Measurements from ENCODE around the gene ALDH3B2. TPM values are rescaled to one million over a fixed set of nuclear protein-coding genes. Genes with fewer than 3 reads are reported as not detected.

ALDH3B2 gene
- total RNA-seq, 1 donor from 2014 or later = not detected

GRCh38 chr11:67675058-67675747 lies 780 bp upstream of the ALDH3B2 start:
- no peaks in the 10 kb centered on the region for H3K4me1 ChIP-seq
- H3K9me3 ChIP-seq (replicated peaks) = peaks cover 10% of the 10 kb centered on the region
- H3K27me3 ChIP-seq (ENCODE audit: low read depth) = peaks cover 35% of the 10 kb centered on the region
- H3K4me3 ChIP-seq = no peak overlapping the region
- H3K27ac ChIP-seq (replicated peaks) = no peak overlapping the region
- no peak for DNase-seq
- no peak for TF ChIP-seq CTCF (IDR thresholded peaks at IDR 0.05; ENCODE audit: borderline replicate concordance)
- intact Hi-C loops (cut with micrococcal nuclease) = no loop called here
- H3K36me3 ChIP-seq = no peaks in the 10 kb centered on the region

GRCh38 chr11:67673902-67674301 lies 521 bp downstream of the ALDH3B2 start:
- Histone ChIP-seq H3K27ac (replicated peaks) (no peak overlapping the region), H3K9me3 (replicated peaks) (peaks cover 10% of the 10 kb centered on the region), H3K4me3 (no peak overlapping the region), H3K36me3 (no peaks in the 10 kb centered on the region), H3K4me1 (no peaks in the 10 kb centered on the region), H3K27me3 (ENCODE audit: low read depth) (peaks cover 35% of the 10 kb centered on the region)
- DNase-seq = no peak
- intact Hi-C loops (cut with micrococcal nuclease) = no loop called here
- no peak for TF ChIP-seq CTCF (IDR thresholded peaks at IDR 0.05; ENCODE audit: borderline replicate concordance)

GRCh38 chr11:67673358-67673757 lies 1.1 kb downstream of the ALDH3B2 start:
- intact Hi-C loops (cut with micrococcal nuclease) = no loop called here
- no peak for DNase-seq
- no peaks in the 10 kb centered on the region for H3K4me1 ChIP-seq

GRCh38 chr11:67671211-67671520 lies 3.3 kb downstream of the ALDH3B2 start:
- Histone ChIP-seq H3K4me1 (no peaks in the 10 kb centered on the region), H3K4me3 (no peak overlapping the region), H3K27me3 (ENCODE audit: low read depth) (peaks cover 35% of the 10 kb centered on the region), H3K27ac (replicated peaks) (no peak overlapping the region), H3K36me3 (no peaks in the 10 kb centered on the region), H3K9me3 (replicated peaks) (peaks cover 4% of the 10 kb centered on the region)
- TF ChIP-seq CTCF (IDR thresholded peaks at IDR 0.05; ENCODE audit: borderline replicate concordance) = no peak
- intact Hi-C loops (cut with micrococcal nuclease) = no loop called here
- no peak for DNase-seq

More at GRCh38 chr11:67673358-67673757, 1.1 kb downstream of the ALDH3B2 start:
- Histone ChIP-seq H3K4me3 (no peak overlapping the region), H3K9me3 (replicated peaks) (peaks cover 10% of the 10 kb centered on the region), H3K36me3 (no peaks in the 10 kb centered on the region), H3K27ac (replicated peaks) (no peak overlapping the region), H3K27me3 (ENCODE audit: low read depth) (peaks cover 35% of the 10 kb centered on the region)
- no peak for TF ChIP-seq CTCF (IDR thresholded peaks at IDR 0.05; ENCODE audit: borderline replicate concordance)

- intact Hi-C loops (cut with micrococcal nuclease) = no loop called here
- Histone ChIP-seq H3K27ac (replicated peaks) (no peak overlapping the region), H3K4me1 (no peaks in the 10 kb centered on the region), H3K27me3 (ENCODE audit: low read depth) (peaks cover 31% of the 10 kb centered on the region), H3K9me3 (replicated peaks) (no peaks in the 10 kb centered on the region), H3K36me3 (no peaks in the 10 kb centered on the region), H3K4me3 (no peak overlapping the region)
- TF ChIP-seq CTCF (IDR thresholded peaks at IDR 0.05; ENCODE audit: borderline replicate concordance) = no peak
- no peak for DNase-seq
These were observed 3.9 kb downstream of the ALDH3B2 start for GRCh38 chr11:67670316-67671210.
